Measurements from ENCODE around the gene IL10. TPM values are rescaled to one million over a fixed set of nuclear protein-coding genes. Genes with fewer than 3 reads are reported as not detected.

IL10 gene
- total RNA-seq, 2 donors from 2014 or later, result 0.95 TPM; not detected in 1

Other genes starting within 250 kb of the IL10 start
- gene EIF2D, start 160.0 kb downstream of the IL10 start, total RNA-seq, result 10 to 100 TPM; 49.1 to 91.5 TPM
- gene DYRK3, start 137.0 kb downstream of the IL10 start, total RNA-seq, result 1 to 10 TPM; 5.6 to 8.8 TPM
- gene MAPKAPK2, start 87.6 kb downstream of the IL10 start, total RNA-seq, result 100 to 1,000 TPM; 104 to 115 TPM
- gene IL19, start 1.7 kb downstream of the IL10 start, total RNA-seq, result not detected
- gene IL20, start 93.1 kb upstream of the IL10 start, total RNA-seq, result not detected
- gene IL24, start 124.9 kb upstream of the IL10 start, total RNA-seq, result not detected
- 1 to 10 TPM; 4.1 to 6.8 TPM for gene FCMR, start 149.4 kb upstream of the IL10 start, total RNA-seq
- gene PIGR, start 174.0 kb upstream of the IL10 start, total RNA-seq, result under 1 TPM in 1 of 2 donors, not detected in 1; 0.08 TPM
- gene FCAMR, start 198.0 kb upstream of the IL10 start, total RNA-seq, result not detected